Nucleus accumbens (tissue), 56 donors: ENCODE data around the gene MPP3.
"Not testable (repeated sequence)": the region's sequence is repeated elsewhere in the genome, so short reads cannot be mapped to it uniquely, and the experiment has no call there.

Experiments used
- DNase-seq, 56 donors: peaks; one replicate each; lab custom pipeline; 2025; lab: John Stamatoyannopoulos, UW

Gene MPP3

GRCh38 chr17:43832976-43833829, at the start of gene MPP3:
TSS of gene MPP3 (minus strand) at chr17:43833146. CDS start at chr17:43831906, 1,240 bp downstream.
- DNase-seq = peak in 36 of 56 donors; percentile 9 to 80 (median 28)

DNA sequence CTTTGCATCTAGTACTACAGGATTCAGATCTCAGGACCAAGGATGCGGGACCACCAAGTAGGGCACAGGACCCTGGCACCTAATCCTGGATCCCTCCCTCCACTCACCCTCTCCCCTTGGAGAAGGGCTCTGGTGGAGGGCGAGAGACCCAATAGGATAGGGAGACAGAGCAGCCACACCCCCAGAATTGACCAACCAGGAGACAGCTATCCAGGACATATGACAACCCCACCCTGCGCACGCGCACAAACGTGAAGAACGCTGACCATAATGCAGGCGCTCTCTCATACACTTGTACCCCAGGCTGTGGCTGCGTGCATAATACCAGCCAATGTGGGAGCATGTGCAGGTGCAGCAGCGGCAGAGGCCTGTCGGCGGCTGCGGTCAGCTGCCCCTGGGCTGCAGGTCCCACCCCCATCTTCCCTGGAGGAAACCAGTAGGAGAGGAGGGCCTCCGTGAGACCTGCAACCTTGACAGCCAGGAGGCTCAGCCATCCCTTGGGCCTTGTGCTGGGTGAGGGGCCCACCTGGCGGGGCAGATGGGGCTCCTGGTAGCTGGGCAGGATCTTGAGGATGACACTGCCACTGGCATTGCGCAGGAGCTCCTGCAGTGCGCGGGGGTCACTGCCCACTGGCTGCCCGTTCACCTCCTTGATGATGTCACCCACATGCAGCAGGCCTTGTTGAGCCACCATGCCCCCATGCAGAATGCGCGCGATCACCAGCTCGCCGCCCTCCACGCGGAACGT, 49.0 kb upstream of the MPP3 start:
- DNase-seq = no peak

GRCh38 chr17:43881181-43881580, 48.2 kb upstream of the MPP3 start:
- no peak for DNase-seq

- peak in 2 of 56 donors; percentile 17 to 20 for DNase-seq
These were observed 47.6 kb upstream of the MPP3 start for GRCh38 chr17:43880420-43880991.

- DNase-seq = no peak
These were observed 46.9 kb upstream of the MPP3 start for GRCh38 chr17:43879723-43880419.

DNA sequence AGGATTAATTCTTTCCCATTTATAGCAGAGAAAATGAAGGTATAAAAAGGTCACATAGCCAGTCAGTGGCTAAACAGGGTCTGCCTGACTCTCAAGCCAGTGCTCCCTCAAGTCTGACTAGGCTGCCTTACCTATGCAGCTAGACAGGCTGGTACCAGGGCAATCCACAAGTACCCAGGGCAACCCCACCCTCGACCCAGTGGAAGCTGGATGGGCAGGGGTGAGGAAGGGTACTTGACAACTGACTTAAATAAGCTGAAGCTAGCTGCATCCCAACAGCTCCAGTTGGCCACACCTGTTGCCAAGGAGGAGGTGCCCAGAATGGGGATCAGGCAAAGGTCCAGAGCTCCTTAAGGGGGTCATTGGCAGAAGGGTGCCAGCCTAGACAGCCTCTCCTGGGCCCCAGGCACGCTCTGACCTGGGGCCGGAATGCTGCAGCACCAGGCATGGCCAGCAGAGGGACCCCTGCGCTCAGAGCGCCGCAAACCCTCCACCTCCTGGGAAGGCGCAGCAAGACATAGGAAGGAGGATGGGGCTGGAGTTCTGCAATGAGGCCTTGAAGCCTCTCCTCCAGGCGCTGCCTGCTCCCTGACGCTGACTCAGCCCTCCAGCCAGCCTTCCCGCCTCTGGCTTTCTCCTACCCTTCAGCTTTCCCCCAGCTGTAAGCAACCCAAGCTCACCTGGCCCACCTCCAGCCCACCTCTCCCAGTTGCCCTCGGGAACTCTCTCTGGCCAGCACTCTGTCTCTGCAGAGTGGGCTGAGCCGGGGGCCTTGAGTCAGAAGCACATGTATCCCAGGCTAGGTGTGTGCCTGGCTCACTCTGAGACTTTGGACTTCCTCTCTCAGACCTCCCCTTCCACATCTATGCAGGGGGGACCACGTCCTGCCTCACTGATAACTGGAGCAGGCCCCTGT, 45.6 kb upstream of the MPP3 start:
- peak in 48 of 56 donors; percentile 13 to 81 (median 44) for DNase-seq

GRCh38 chr17:43877451-43878155, 44.7 kb upstream of the MPP3 start:
- no peak for DNase-seq

DNA sequence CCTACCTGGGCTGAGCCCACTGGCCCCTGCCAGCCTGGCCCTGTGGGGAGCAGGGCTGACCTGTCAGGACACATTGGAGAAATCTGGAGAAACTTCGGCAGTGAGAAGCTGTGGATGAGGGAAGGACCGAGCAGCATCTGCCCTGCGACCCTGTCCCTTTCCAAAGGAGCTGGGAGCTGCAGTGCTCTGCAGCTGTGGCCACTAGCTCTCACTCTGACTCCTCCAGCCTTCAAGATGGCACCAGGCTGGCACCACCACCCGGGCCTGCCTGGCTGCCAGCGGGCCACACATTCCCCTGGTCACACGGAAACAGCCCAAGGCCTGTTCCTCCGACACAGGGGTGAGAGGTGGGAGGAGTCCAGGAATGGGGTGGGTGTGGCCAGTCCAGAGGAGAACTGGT, 44.1 kb upstream of the MPP3 start:
- no peak for DNase-seq

- no peak for DNase-seq
These were observed 42.7 kb upstream of the MPP3 start for GRCh38 chr17:43875476-43876147.

GRCh38 chr17:43874293-43874692, 41.3 kb upstream of the MPP3 start:
- DNase-seq = no peak

DNA sequence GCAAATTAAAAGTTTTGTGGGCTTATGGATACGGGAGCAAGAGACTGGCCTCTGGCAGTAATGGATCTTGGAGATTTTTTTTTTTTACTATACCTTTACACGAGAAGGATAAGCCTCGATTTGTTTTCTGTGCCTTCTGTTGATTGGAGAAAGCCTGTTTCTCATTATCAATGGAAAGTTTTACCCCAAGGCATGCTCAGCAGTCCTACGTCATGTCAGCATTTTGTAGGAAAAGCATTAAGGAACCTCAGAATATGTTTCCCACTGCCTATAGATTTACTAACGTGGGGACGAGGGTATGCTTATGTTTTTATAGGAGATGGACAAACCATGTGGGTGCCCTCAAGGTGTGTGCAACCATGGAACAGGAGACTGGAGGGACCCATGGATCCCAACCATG, 40.9 kb upstream of the MPP3 start:
- no peak for DNase-seq

DNA sequence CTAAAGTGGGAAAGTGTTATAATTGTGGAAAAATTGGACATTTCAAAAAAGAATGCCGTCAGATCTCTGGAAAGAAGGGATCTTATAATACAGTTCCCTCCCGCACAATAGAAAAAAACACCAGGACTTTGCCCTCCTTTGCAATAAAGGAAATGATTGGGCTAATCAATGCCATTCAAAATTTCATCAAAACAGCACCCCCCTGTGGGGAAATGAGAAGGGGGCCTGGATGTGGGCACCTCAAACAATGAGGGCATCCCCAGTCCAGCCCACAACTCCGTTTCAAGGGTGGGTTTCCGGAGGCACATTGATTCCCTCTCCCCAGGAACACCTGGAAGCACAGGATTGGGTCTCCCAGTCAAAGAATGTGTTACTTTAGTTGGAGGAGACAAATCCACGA, 40.1 kb upstream of the MPP3 start:
- DNase-seq = no peak

GRCh38 chr17:43871946-43872690, 39.2 kb upstream of the MPP3 start:
- DNase-seq = no peak

GRCh38 chr17:43869031-43869430, 36.1 kb upstream of the MPP3 start:
- DNase-seq = not testable (repeated sequence)

DNA sequence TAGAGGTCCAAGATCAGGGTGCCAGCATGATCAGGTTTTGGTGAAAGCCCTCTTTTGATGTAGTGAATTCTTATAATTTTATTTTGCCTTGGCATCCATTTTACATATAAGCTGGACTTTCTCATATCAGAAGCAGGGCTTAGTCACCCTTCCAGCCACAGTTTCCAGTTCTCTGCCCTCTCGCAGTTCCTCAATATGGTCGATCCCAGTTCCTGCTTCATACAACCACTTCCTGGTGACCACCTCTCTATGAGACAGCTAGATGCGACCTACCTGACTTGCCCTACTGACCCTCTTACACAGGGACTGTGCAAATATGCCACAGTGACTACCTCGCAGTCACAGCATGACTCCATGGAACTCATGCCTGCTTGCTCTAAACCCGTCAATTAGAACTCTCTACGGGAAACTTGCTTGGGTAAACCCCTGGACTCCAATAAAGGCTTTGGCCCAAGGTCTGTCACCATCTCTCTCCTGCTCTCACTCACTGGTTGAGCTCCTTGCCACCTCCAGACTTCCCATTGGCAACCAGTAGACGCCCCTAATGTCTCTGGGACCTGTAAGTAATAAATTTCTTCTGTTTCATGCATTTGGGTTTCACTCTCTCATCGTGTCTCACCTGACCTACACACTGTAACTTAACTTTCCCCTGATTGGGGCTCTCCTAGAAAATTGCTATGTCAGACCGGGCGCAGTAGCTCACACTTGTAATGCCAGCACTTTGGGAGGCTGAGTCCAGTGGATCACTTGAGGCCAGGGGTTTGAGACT, 35.5 kb upstream of the MPP3 start:
- no peak for DNase-seq

DNA sequence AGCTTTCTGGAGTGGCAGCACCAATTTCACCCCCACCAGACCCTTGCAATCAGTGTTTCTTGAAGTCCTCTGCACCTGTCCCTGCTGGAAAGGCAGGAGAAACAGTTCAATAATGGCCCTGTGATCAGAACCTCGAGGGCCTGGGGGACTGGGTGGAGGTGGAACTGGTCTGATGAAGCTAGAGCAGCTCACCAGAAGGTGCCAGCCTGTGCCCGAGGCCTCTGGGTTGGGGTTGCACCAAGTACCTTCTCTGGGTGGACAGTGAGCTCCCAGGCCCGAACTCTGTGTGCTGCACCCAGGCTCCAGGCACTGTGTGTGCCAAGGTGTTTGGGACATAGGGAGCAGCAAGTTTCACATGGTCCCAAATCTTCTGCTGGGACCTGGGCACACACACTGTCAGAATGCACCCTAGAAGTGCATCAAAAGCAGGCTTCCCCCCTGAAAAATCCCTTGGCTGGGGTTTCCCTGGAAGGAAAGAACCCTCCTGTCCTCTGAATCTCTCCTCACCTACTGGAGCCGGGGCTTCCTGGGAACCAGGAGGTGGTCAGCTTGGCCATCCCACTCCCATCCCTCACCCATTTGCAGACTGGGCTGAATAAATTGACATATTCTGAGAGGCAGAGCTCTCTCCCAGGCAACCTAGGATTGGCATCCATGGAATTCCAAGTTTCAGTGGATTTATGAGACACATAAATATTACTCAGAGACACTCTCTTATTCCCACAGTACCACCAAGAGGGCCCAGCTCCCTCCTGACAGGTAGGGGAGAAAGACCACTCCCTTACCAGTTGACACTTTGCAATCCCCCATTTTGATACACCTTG, 31.4 kb upstream of the MPP3 start:
- no peak for DNase-seq
